ENCODE data around the gene TBX19.
"Not testable (repeated sequence)": the region's sequence is repeated elsewhere in the genome, so short reads cannot be mapped to it uniquely, and the experiment has no call there.

The TBX19 gene

GRCh38 chr1:168347630-168348029 lies 67.0 kb downstream of the TBX19 start:
- FAIRE-seq, result no peak
- DNase-seq (ENCODE audit: extremely low spot score, insufficient read length, low read depth), result no peak

GRCh38 chr1:168348146-168348709 lies 67.6 kb downstream of the TBX19 start:
- no peak for FAIRE-seq
- no peak for DNase-seq (ENCODE audit: extremely low spot score, insufficient read length, low read depth)

GRCh38 chr1:168354335-168355269 lies 73.9 kb downstream of the TBX19 start:
- DNase-seq (ENCODE audit: extremely low spot score, insufficient read length, low read depth); FAIRE-seq: not testable (repeated sequence)

GRCh38 chr1:168360151-168361021 lies 79.7 kb downstream of the TBX19 start:
- no peak for DNase-seq (ENCODE audit: extremely low spot score, insufficient read length, low read depth)
- no peak for FAIRE-seq

- DNase-seq (ENCODE audit: extremely low spot score, insufficient read length, low read depth) (no peak), FAIRE-seq (no peak)
These were observed 80.6 kb downstream of the TBX19 start for GRCh38 chr1:168361252-168361651.

GRCh38 chr1:168362991-168363390 lies 82.3 kb downstream of the TBX19 start:
- DNase-seq (ENCODE audit: extremely low spot score, insufficient read length, low read depth) (no peak), FAIRE-seq (no peak)

Data from GM18507 (cell line).